HepG2 (cell line): ENCODE measurements around the gene MLLT1.

Source experiments
- AGO1 ChIP-seq: fragments of 200-400 bp; formaldehyde crosslinking; IDR thresholded peaks from 2 replicates; pipeline ENCODE4 v1.6.1; 2017; ENCODE audit warnings: mild to moderate bottlenecking, low read depth, low read length, moderate library complexity; ENCODE audit not compliant: poor library complexity, severe bottlenecking
- SALL2 ChIP-seq: sonication (generic); formaldehyde crosslinking; IDR thresholded peaks from 2 replicates; pipeline ENCODE4 v1.8.1; 2023; ENCODE audit warnings: mild to moderate bottlenecking, missing genetic modification reagents, inconsistent platforms
- ZNF780A ChIP-seq: sonication (generic); formaldehyde crosslinking; IDR thresholded peaks from 2 replicates; pipeline ENCODE4 v1.8.0; 2022; ENCODE audit warnings: mild to moderate bottlenecking, missing genetic modification reagents, moderate library complexity
- TF ChIP-seq, protein P1 (sequence below): sonication (generic); formaldehyde crosslinking; IDR thresholded peaks from 2 replicates; pipeline ENCODE4 v1.9.0; 2021; ENCODE audit warnings: mild to moderate bottlenecking, missing genetic modification reagents
- TF ChIP-seq, protein P2 (sequence below): sonication (generic); formaldehyde crosslinking; IDR thresholded peaks from 2 replicates; pipeline ENCODE4 v1.5.0; 2020; ENCODE audit warnings: missing genetic modification reagents

DNA sequence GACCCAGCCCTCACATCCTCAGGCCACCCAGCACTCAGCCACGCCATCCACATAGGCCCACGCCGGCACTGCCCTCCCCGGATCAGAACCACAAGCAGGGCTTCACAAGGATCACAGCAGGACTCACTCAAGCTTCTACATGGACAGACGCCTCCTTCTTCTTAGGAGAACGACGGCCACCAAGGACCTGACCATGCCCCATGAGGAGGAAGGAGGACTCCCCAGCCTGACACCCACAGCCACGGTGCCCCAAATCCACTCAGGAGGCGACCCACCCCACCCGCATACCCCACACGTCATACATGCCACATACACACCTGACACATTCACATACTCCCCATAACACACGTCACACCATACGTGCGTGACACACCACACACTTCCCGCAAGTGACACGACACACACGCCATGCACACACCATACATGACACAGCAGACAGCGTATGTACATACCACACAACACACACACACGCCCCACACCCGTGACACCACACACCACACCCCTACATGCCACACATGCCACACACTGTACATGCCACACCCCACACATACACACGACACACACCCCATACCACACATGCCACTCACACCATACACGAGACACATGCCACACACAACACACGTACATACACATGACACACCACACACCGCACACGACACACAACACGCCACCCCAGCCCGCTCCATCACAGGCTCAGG, 50.4 kb downstream of the MLLT1 start:
- TF ChIP-seq AGO1 (no peak), ZNF780A (no peak), SALL2 (CRISPR knock-in tag) (no peak)
- TF ChIP-seq, protein P1, sequence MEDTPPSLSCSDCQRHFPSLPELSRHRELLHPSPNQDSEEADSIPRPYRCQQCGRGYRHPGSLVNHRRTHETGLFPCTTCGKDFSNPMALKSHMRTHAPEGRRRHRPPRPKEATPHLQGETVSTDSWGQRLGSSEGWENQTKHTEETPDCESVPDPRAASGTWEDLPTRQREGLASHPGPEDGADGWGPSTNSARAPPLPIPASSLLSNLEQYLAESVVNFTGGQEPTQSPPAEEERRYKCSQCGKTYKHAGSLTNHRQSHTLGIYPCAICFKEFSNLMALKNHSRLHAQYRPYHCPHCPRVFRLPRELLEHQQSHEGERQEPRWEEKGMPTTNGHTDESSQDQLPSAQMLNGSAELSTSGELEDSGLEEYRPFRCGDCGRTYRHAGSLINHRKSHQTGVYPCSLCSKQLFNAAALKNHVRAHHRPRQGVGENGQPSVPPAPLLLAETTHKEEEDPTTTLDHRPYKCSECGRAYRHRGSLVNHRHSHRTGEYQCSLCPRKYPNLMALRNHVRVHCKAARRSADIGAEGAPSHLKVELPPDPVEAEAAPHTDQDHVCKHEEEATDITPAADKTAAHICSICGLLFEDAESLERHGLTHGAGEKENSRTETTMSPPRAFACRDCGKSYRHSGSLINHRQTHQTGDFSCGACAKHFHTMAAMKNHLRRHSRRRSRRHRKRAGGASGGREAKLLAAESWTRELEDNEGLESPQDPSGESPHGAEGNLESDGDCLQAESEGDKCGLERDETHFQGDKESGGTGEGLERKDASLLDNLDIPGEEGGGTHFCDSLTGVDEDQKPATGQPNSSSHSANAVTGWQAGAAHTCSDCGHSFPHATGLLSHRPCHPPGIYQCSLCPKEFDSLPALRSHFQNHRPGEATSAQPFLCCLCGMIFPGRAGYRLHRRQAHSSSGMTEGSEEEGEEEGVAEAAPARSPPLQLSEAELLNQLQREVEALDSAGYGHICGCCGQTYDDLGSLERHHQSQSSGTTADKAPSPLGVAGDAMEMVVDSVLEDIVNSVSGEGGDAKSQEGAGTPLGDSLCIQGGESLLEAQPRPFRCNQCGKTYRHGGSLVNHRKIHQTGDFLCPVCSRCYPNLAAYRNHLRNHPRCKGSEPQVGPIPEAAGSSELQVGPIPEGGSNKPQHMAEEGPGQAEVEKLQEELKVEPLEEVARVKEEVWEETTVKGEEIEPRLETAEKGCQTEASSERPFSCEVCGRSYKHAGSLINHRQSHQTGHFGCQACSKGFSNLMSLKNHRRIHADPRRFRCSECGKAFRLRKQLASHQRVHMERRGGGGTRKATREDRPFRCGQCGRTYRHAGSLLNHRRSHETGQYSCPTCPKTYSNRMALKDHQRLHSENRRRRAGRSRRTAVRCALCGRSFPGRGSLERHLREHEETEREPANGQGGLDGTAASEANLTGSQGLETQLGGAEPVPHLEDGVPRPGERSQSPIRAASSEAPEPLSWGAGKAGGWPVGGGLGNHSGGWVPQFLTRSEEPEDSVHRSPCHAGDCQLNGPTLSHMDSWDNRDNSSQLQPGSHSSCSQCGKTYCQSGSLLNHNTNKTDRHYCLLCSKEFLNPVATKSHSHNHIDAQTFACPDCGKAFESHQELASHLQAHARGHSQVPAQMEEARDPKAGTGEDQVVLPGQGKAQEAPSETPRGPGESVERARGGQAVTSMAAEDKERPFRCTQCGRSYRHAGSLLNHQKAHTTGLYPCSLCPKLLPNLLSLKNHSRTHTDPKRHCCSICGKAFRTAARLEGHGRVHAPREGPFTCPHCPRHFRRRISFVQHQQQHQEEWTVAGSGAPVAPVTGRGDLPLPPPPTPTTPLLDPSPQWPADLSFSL (CRISPR knock-in tag), result no peak
- TF ChIP-seq, protein P2, sequence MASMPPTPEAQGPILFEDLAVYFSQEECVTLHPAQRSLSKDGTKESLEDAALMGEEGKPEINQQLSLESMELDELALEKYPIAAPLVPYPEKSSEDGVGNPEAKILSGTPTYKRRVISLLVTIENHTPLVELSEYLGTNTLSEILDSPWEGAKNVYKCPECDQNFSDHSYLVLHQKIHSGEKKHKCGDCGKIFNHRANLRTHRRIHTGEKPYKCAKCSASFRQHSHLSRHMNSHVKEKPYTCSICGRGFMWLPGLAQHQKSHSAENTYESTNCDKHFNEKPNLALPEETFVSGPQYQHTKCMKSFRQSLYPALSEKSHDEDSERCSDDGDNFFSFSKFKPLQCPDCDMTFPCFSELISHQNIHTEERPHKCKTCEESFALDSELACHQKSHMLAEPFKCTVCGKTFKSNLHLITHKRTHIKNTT, result no peak
